Panc1 (cell line): ENCODE results near the gene DOCK1. TPM values are rescaled to one million over a fixed set of nuclear protein-coding genes. Genes with fewer than 3 reads are reported as not detected.

Experiments
- ATAC-seq: fragments of 200-7000 bp; cut with Tn5 transposase; 2 replicates; pipeline ENCODE4 v1.9.1; 2020; ENCODE audit warnings: mild to moderate bottlenecking, moderate library complexity
- BruUV-seq: library from RNA; stranded (reverse); fragments of 400-500 nt; replicated peaks from 2 replicates; lab custom pipeline; 2021; lab: Mats Ljungman, UMichigan
- CTCF ChIA-PET: fragments of 300-600 bp; sonication (Branson Sonifier 250); formaldehyde crosslinking; loops from one replicate; lab custom pipeline; 2022; ENCODE audit warnings: antibody characterized with exemption; lab: Charles Lee
- POLR2A ChIA-PET: fragments of 300-600 bp; sonication (Branson Sonifier 250); formaldehyde crosslinking; loops from one replicate; lab custom pipeline; 2022; ENCODE audit warnings: antibody characterized with exemption; lab: Charles Lee
- DNase-seq: peaks from one replicate; pipeline ENCODE4 v3.0.0-alpha.2; 2010; ENCODE audit warnings: low read depth, low spot score
- H3K27ac ChIP-seq: 2 replicates; pipeline ENCODE4 v1.5.1; 2011; ENCODE audit warnings: mild to moderate bottlenecking, low read length, inconsistent platforms
- H3K27me3 ChIP-seq: fragments of 200-500 bp; sonication (Bioruptor generic); 2 replicates; pipeline ENCODE4 v1.6.0; 2014; ENCODE audit warnings: low read length, inconsistent platforms; ENCODE audit not compliant: control insufficient read depth, insufficient read depth
- H3K36me3 ChIP-seq: fragments of 200-500 bp; sonication (Bioruptor generic); 2 replicates; pipeline ENCODE4 v1.5.1; 2014; ENCODE audit warnings: inconsistent platforms, mild to moderate bottlenecking, low read length, moderate library complexity; ENCODE audit not compliant: control insufficient read depth, insufficient read depth
- H3K4me1 ChIP-seq: 2 replicates; pipeline ENCODE4 v1.5.1; 2011; ENCODE audit warnings: inconsistent platforms, mild to moderate bottlenecking, low read length, moderate library complexity; ENCODE audit not compliant: control insufficient read depth, insufficient read depth
- H3K4me3 ChIP-seq, 2 experiments: 2 replicates each; pipeline ENCODE4 v1.5.1; 2011 to 2012; ENCODE audit warnings: low read depth in 2 of 2, low read length in 2 of 2, mild to moderate bottlenecking in 2 of 2, inconsistent platforms in 1 of 2, moderate library complexity in 1 of 2
- H3K9me3 ChIP-seq: fragments of 200-500 bp; sonication (Bioruptor generic); 2 replicates; pipeline ENCODE4 v1.5.1; 2014; ENCODE audit warnings: low read depth, mild to moderate bottlenecking, inconsistent platforms, low read length, moderate library complexity; ENCODE audit not compliant: control insufficient read depth, insufficient read depth
- CTCF ChIP-seq: fragments of 450-650 bp; IDR thresholded peaks from 2 replicates; pipeline ENCODE4 v1.5.1; 2017; ENCODE audit warnings: mild to moderate bottlenecking
- POLR2AphosphoS5 ChIP-seq: IDR thresholded peaks from 2 replicates; pipeline ENCODE4 v1.6.1; 2012; ENCODE audit warnings: mild to moderate bottlenecking, low read depth, low read length, moderate library complexity
- REST ChIP-seq, 2 experiments: IDR thresholded peaks; 2 replicates each; pipeline ENCODE4 v1.6.1; 2011 to 2012; ENCODE audit warnings: low read depth in 2 of 2, control low read depth in 1 of 2, low read length in 1 of 2, mild to moderate bottlenecking in 1 of 2, moderate library complexity in 1 of 2; ENCODE audit not compliant: insufficient read depth in 1 of 2
- SIN3A ChIP-seq: IDR thresholded peaks from 2 replicates; pipeline ENCODE4 v1.6.1; 2012; ENCODE audit warnings: low read depth, mild to moderate bottlenecking, low read length, moderate library complexity, borderline replicate concordance; ENCODE audit not compliant: insufficient read depth
- TCF7L2 ChIP-seq: IDR thresholded peaks from 2 replicates; pipeline ENCODE4 v1.6.1; 2011; ENCODE audit warnings: mild to moderate bottlenecking, low read depth, low read length, inconsistent platforms
- in situ Hi-C: cut with HindIII; loops from 2 replicates; pipeline ENCODE4 v1.10.0; 2016; ENCODE audit warnings: low sequenced_read_pairs, low pct_unique_long_range_greater_than_20kb
- intact Hi-C: fragments of 100-400 bp; cut with micrococcal nuclease; formaldehyde crosslinking; loops from one replicate; pipeline ENCODE4 v1.10.0; 2022; ENCODE audit not compliant: unreplicated experiment
- total RNA-seq: library from RNA; stranded (reverse); gene quantifications from one replicate; pipeline ENCODE4 v1.2.1, GENCODE V29; 2021; ENCODE audit not compliant: unreplicated experiment

DOCK1 gene
- total RNA-seq, 1 experiment from 2014 or later, result 67.6 TPM

DNA sequence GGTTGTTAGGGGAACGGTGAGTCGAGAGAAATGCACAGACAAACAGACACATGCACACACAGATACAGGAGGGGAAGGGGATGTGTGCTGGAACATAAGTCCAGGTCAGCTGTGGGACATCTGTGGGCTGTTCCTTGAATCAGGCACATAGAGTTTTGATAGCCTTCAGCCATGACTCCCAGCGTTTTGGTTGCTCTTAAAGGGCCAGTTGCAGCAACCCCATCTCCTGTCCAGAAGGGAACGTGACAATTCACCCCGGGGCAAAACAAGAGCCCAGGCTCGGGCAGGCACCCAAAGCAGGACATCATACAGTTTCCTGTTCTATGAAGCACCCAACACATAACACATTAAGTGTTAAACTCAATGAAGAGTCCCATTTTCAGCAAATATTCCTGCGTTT is 281.6 kb downstream of the DOCK1 start:
- POLR2A ChIA-PET, result no interaction called here
- BruUV-seq, result no TSS peak
- Histone ChIP-seq H3K36me3 (no peaks in the 10 kb centered on the region), H3K27ac (no peak overlapping the region), H3K4me1 (no peaks in the 10 kb centered on the region), H3K9me3 (no peaks in the 10 kb centered on the region), H3K4me3 (no peak overlapping the region), H3K27me3 (no peaks in the 10 kb centered on the region)
- CTCF ChIA-PET, result no interaction called here
- TF ChIP-seq POLR2AphosphoS5, result no peak
- no peak for TF ChIP-seq SIN3A
- TF ChIP-seq REST (IDR thresholded peaks at IDR 0.05; ENCODE audit: insufficient read depth in 1 of 2, low read depth in 2 of 2, low read length in 1 of 2), result no peak
- TF ChIP-seq TCF7L2, result no peak
- no peak for TF ChIP-seq CTCF
- intact Hi-C loops (no loop called here), in situ Hi-C loops (no loop called here)
- DNase-seq (no peak), ATAC-seq (no peak)

- TF ChIP-seq CTCF (no peak), TCF7L2 (no peak), REST (IDR thresholded peaks at IDR 0.05; ENCODE audit: insufficient read depth in 1 of 2, low read depth in 2 of 2, low read length in 1 of 2) (no peak)
- CTCF ChIA-PET, result no interaction called here
- no TSS peak for BruUV-seq
These were observed 284.0 kb downstream of the DOCK1 start for GRCh38 chr10:127189226-127189625.

More at GRCh38 chr10:127189226-127189625, 284.0 kb downstream of the DOCK1 start:
- no peaks in the 10 kb centered on the region for H3K36me3 ChIP-seq
- ATAC-seq (no peak), DNase-seq (no peak)
- intact Hi-C loops (no loop called here), in situ Hi-C loops (no loop called here)
- no peak overlapping the region for H3K27ac ChIP-seq
- no peak overlapping the region for H3K4me3 ChIP-seq
- peaks cover 6% of the 10 kb centered on the region; the same call in 1 of the 2 replicates for H3K27me3 ChIP-seq
- POLR2A ChIA-PET, result no interaction called here
- H3K4me1 ChIP-seq, result 0 out of 2 replicates have a peak, but pooled peaks cover 2% of the 10 kb centered on the region
- H3K9me3 ChIP-seq, result no peaks in the 10 kb centered on the region
